OCI-LY1 (cell line): ENCODE measurements around the gene SUN5.

ENCODE experiments used
- EZH2 ChIP-seq: fragments of 200-600 bp; sonication (generic), shearing (Covaris generic); IDR thresholded peaks from 2 replicates; pipeline ENCODE4 v1.8.0; 2017; ENCODE audit warnings: borderline replicate concordance, mixed run types, mild to moderate bottlenecking, antibody characterized with exemption, low read length, moderate library complexity, mixed read lengths
- TF ChIP-seq, protein P1 (sequence below): fragments of 200-600 bp; sonication (generic), shearing (Covaris generic); IDR thresholded peaks from 2 replicates; pipeline ENCODE4 v1.5.1; 2017; ENCODE audit warnings: mild to moderate bottlenecking, antibody characterized with exemption, low read length, moderate library complexity, mixed read lengths

DNA sequence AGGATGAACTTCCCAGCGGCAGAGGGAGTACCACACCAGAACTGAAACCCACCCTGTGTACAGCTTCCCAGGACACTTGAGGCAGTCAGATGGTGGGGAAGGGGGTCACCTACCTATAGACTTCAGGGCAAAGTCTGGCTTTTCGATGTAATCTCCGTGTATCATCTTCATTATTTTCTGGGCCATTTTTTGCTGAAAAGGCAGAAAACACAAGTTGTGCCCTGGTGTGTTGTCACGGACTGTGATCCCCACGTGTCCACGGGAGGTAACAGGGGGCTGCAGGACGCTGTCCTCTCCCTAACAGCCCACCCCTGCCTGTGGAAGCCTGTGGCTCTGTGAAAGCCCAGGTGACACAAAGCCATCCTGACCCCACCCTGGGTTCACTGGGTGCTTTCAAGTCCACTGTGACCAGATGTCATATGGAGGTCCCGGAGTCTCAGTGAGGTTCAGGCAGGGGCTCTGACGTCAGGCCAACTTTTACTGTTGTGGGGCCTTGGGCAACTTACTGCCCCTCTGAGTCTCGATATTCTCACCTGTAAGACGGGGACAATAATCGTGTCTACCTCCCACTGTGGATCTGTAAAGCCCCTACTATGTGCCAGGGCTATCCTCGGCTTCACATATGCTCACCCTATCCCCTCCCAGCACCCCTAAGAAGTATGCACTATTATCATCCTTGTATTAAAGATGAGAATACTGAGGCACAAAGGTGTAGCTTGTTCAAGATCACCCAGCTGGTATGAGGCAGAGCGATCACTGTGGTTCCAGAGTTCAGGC, 14.5 kb downstream of the SUN5 start:
- TF ChIP-seq, protein P1, sequence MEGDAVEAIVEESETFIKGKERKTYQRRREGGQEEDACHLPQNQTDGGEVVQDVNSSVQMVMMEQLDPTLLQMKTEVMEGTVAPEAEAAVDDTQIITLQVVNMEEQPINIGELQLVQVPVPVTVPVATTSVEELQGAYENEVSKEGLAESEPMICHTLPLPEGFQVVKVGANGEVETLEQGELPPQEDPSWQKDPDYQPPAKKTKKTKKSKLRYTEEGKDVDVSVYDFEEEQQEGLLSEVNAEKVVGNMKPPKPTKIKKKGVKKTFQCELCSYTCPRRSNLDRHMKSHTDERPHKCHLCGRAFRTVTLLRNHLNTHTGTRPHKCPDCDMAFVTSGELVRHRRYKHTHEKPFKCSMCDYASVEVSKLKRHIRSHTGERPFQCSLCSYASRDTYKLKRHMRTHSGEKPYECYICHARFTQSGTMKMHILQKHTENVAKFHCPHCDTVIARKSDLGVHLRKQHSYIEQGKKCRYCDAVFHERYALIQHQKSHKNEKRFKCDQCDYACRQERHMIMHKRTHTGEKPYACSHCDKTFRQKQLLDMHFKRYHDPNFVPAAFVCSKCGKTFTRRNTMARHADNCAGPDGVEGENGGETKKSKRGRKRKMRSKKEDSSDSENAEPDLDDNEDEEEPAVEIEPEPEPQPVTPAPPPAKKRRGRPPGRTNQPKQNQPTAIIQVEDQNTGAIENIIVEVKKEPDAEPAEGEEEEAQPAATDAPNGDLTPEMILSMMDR: no peak
- no peak for TF ChIP-seq EZH2
